ENCODE results near the gene MED29. TPM values are rescaled to one million over a fixed set of nuclear protein-coding genes. Genes with fewer than 3 reads are reported as not detected.

Gene MED29
- total and polyA plus RNA-seq, 10 of the 15 experiments (the other 5 are each of a cell fraction or from before 2014, with no cell fraction given), result 3.2 to 36.6 (median 22.8) TPM

- H3K27me3 ChIP-seq (replicated peaks in 1 of 2; ENCODE audit: control insufficient read depth in 2 of 2, insufficient read depth in 2 of 2, low read length in 1 of 2), result no peaks in the 10 kb centered on the region
- ChIA-PET SMC1A (ENCODE audit: uncharacterized antibody, unreplicated experiment) (interaction anchor here (1.0 to 2.3 kb wide), 7 partner anchors 12 to 289 kb away, joined by 3 to 146 read pairs (median 6); partner anchors contain the start of genes MED29, PAF1 and RPS16), CTCF (interaction anchor here (1.0 to 2.3 kb wide), 5 partner anchors 11 to 64 kb away, joined by 3 to 218 read pairs (median 5); partner anchors contain the start of genes MED29 and PAF1), RAD21 (ENCODE audit: unreplicated experiment) (interaction anchor here (1.3 to 2.3 kb wide), 6 partner anchors 11 to 83 kb away, joined by 3 to 159 read pairs (median 10); partner anchors contain the start of genes MED29, PAF1 and RPS16), POLR2A (interaction anchor here (1.0 to 2.3 kb wide), 4 partner anchors 10 to 76 kb away, joined by 5 to 40 read pairs (median 26); partner anchors contain the start of genes GMFG, MED29 and PAF1)
- no TSS peak for BruUV-seq (replicated peaks)
- H2AFZ ChIP-seq (ENCODE audit: control insufficient read depth, low read depth, low read length), result no peak overlapping the region
- H3K4me2 ChIP-seq (ENCODE audit: control insufficient read depth, insufficient read depth), result peak overlapping the region; percentile 77
- TF ChIP-seq POLR2AphosphoS2 (IDR thresholded peaks at IDR 0.05; ENCODE audit: low read depth, low read length), result no peak
- TF ChIP-seq BCL11A (IDR thresholded peaks at IDR 0.05; ENCODE audit: low read depth, low read length), result 0 out of 2 replicates have a peak, but pooled peaks have one; percentile 5
- no peak for TF ChIP-seq SKIL (IDR thresholded peaks at IDR 0.05; ENCODE audit: low read depth, poor library complexity, severe bottlenecking)
- no peaks in the 10 kb centered on the region for H4K20me1 ChIP-seq (ENCODE audit: control insufficient read depth, insufficient read depth)
- peak overlapping the region; percentile 100 for H3K27ac ChIP-seq (ENCODE audit: control insufficient read depth, insufficient read depth)
- ATAC-seq (no peak), FAIRE-seq (no peak), DNase-seq (ENCODE audit: low read depth, low spot score) (no peak)
- H3K79me2 ChIP-seq (ENCODE audit: control insufficient read depth, insufficient read depth, low read length), result peaks cover 67% of the 10 kb centered on the region
- H3K9me3 ChIP-seq (replicated peaks; ENCODE audit: control insufficient read depth, insufficient read depth, low read length), result no peaks in the 10 kb centered on the region
- peak overlapping the region; percentile 49 for H3K4me3 ChIP-seq
- H3K36me3 ChIP-seq (ENCODE audit: control insufficient read depth in 2 of 2, insufficient read depth in 2 of 2, low read length in 1 of 2), result peaks cover 2 to 6% of the 10 kb centered on the region in 2 experiments; a peak in 2 of 4 replicates
- H3K9ac ChIP-seq (ENCODE audit: control insufficient read depth, insufficient read depth, low read length), result peak overlapping the region; percentile 80
- WGBS (ENCODE audit: insufficient coverage, insufficient replicate concordance, low lambda C conversion rate, missing lambda C conversion rate), result 0% methylated on average over 1 of the region's 1 CpG
- intact Hi-C loops (cut with micrococcal nuclease; ENCODE audit: unreplicated experiment), result loop anchor here (5.0 to 10.0 kb wide), 3 partner anchors 124 to 378 kb away; partner anchors contain the start of genes EID2B and FBXO27
- peaks cover 18% of the 10 kb centered on the region for H3K4me1 ChIP-seq (ENCODE audit: control insufficient read depth, insufficient read depth, low read length)
- in situ Hi-C loops (cut with MboI), result loop anchor here (5.0 kb wide), 1 partner anchor 288 kb away; no protein-coding TSS in a partner anchor
These were observed 19.6 kb downstream of the MED29 start for GRCh38 chr19:39410831-39411080.

All from GM12878 (cell line).